Hepatocyte (in vitro differentiated cells): Measurements from ENCODE around the gene FASTK. TPM values are rescaled to one million over a fixed set of nuclear protein-coding genes. Genes with fewer than 3 reads are reported as not detected.

ENCODE experiments used
- DNase-seq: peaks from one replicate; pipeline ENCODE4 v3.0.0-alpha.2; 2016; ENCODE audit warnings: low spot score
- H2AFZ ChIP-seq: fragments of 200-600 bp; sonication (generic); 2 replicates; pipeline ENCODE4 v1.6.0; 2016; ENCODE audit warnings: antibody characterized with exemption, mild to moderate bottlenecking
- H3K27ac ChIP-seq: fragments of 200-600 bp; sonication (generic); 2 replicates; pipeline ENCODE4 v1.5.1; 2016; ENCODE audit warnings: mild to moderate bottlenecking
- H3K27me3 ChIP-seq: fragments of 200-600 bp; sonication (generic); 2 replicates; pipeline ENCODE4 v1.6.1; 2016
- H3K36me3 ChIP-seq: fragments of 200-600 bp; sonication (generic); replicated peaks from 2 replicates; pipeline ENCODE4 v1.5.1; 2016; ENCODE audit warnings: low read depth; ENCODE audit not compliant: insufficient read depth
- H3K4me1 ChIP-seq: fragments of 200-600 bp; sonication (generic); 2 replicates; pipeline ENCODE4 v1.5.1; 2016; ENCODE audit warnings: mild to moderate bottlenecking, moderate library complexity; ENCODE audit not compliant: insufficient read depth
- H3K4me2 ChIP-seq: fragments of 200-600 bp; sonication (generic); 2 replicates; pipeline ENCODE4 v1.6.0; 2016
- H3K4me3 ChIP-seq: fragments of 200-600 bp; sonication (generic); 2 replicates; pipeline ENCODE4 v1.5.1; 2016; ENCODE audit warnings: mild to moderate bottlenecking
- H3K79me2 ChIP-seq: fragments of 200-600 bp; sonication (generic); 2 replicates; pipeline ENCODE4 v1.6.0; 2017; ENCODE audit warnings: mild to moderate bottlenecking
- H3K9me2 ChIP-seq: fragments of 200-600 bp; sonication (generic); replicated peaks from 2 replicates; pipeline ENCODE4 v1.6.0; 2017; ENCODE audit warnings: mild to moderate bottlenecking; ENCODE audit not compliant: insufficient read depth
- H3K9me3 ChIP-seq: fragments of 200-600 bp; sonication (generic); 2 replicates; pipeline ENCODE4 v1.5.1; 2016; ENCODE audit warnings: low read depth, mild to moderate bottlenecking
- H4K20me1 ChIP-seq: fragments of 200-600 bp; sonication (generic); 2 replicates; pipeline ENCODE4 v1.6.0; 2016; ENCODE audit warnings: mild to moderate bottlenecking; ENCODE audit not compliant: insufficient read depth, poor library complexity, severe bottlenecking
- CTCF ChIP-seq: fragments of 200-600 bp; sonication (generic); IDR thresholded peaks from 2 replicates; pipeline ENCODE4 v1.5.1; 2016; ENCODE audit warnings: antibody characterized with exemption, mild to moderate bottlenecking; ENCODE audit not compliant: poor library complexity
- EZH2 ChIP-seq: fragments of 200-600 bp; sonication (generic); IDR thresholded peaks from 2 replicates; pipeline ENCODE4 v1.6.1; 2016; ENCODE audit warnings: antibody characterized with exemption, mild to moderate bottlenecking, borderline replicate concordance
- EZH2phosphoT487 ChIP-seq: fragments of 200-600 bp; sonication (generic); IDR thresholded peaks from one replicate; pipeline ENCODE4 v1.6.1; 2018; ENCODE audit warnings: antibody characterized with exemption, mild to moderate bottlenecking, low read depth, moderate library complexity; ENCODE audit not compliant: unreplicated experiment, severe bottlenecking
- WGBS: methylation state at CpG from one replicate; pipeline ENCODE4 v1.1.6; 2016; ENCODE audit warnings: low lambda C conversion rate; ENCODE audit errors: missing lambda C conversion rate; 5-methylcytosine and 5-hydroxymethylcytosine counted together
- polyA plus RNA-seq: library from polyadenylated mRNA; unstranded; fragments of >200 nt; fragmentation: Nextera tagmentation; extraction: Ambion mirVana; gene quantifications from 2 replicates; pipeline ENCODE4 v1.2.1, GENCODE V29; 2016
- total RNA-seq: library from RNA; depleted of rRNA; stranded (reverse); fragments of >200 nt; gene quantifications from 2 replicates; pipeline ENCODE4 v1.2.3, GENCODE V29; 2014

Gene FASTK
- total and polyA plus RNA-seq, 2 experiments from 2014 or later: 105 to 193 TPM

- Histone ChIP-seq H3K9me3 (no peaks in the 10 kb centered on the region), H3K4me2 (no peak overlapping the region), H3K36me3 (no peaks in the 10 kb centered on the region), H2AFZ (no peak overlapping the region), H3K27ac (no peak overlapping the region), H3K9me2 (no peaks in the 10 kb centered on the region), H4K20me1 (no peaks in the 10 kb centered on the region), H3K4me1 (peaks cover 6% of the 10 kb centered on the region), H3K79me2 (peaks cover 6% of the 10 kb centered on the region), H3K27me3 (no peaks in the 10 kb centered on the region), H3K4me3 (no peak overlapping the region)
- no peak for DNase-seq
- WGBS: 97% methylated on average over 3 of the region's 4 CpGs
- TF ChIP-seq EZH2: no peak
- no peak for TF ChIP-seq EZH2phosphoT487
- TF ChIP-seq CTCF: no peak
Measured at GRCh38 chr7:151053096-151053495, 27.5 kb downstream of the FASTK start.

GRCh38 chr7:151051108-151051507, 29.5 kb downstream of the FASTK start:
- Histone ChIP-seq H3K27ac (no peak overlapping the region), H4K20me1 (no peaks in the 10 kb centered on the region), H3K4me2 (peak overlapping the region; percentile 77), H3K36me3 (no peaks in the 10 kb centered on the region), H3K4me3 (no peak overlapping the region), H3K79me2 (no peaks in the 10 kb centered on the region), H3K9me3 (no peaks in the 10 kb centered on the region), H3K27me3 (no peaks in the 10 kb centered on the region), H3K9me2 (no peaks in the 10 kb centered on the region), H3K4me1 (peaks cover 8% of the 10 kb centered on the region), H2AFZ (no peak overlapping the region)
- no peak for TF ChIP-seq EZH2phosphoT487
- TF ChIP-seq CTCF: no peak
- TF ChIP-seq EZH2: no peak
- under 1% methylated on average over 17 of the region's 50 CpGs for WGBS
- DNase-seq: peak; percentile 90

GRCh38 chr7:151048911-151049463, 31.6 kb downstream of the FASTK start:
- Histone ChIP-seq H2AFZ (no peak overlapping the region), H3K9me3 (no peaks in the 10 kb centered on the region), H3K4me1 (peaks cover 8% of the 10 kb centered on the region), H3K4me3 (no peak overlapping the region), H3K27ac (no peak overlapping the region), H4K20me1 (no peaks in the 10 kb centered on the region), H3K9me2 (no peaks in the 10 kb centered on the region), H3K27me3 (no peaks in the 10 kb centered on the region), H3K4me2 (no peak overlapping the region), H3K79me2 (no peaks in the 10 kb centered on the region), H3K36me3 (no peaks in the 10 kb centered on the region)
- no peak for DNase-seq
- TF ChIP-seq CTCF: no peak
- TF ChIP-seq EZH2phosphoT487: no peak
- TF ChIP-seq EZH2: no peak
- 94% methylated on average over 37 of the region's 38 CpGs for WGBS
